OCI-LY3 (cell line): Measurements from ENCODE around the gene RPL32.
A peak's percentile ranks its signal among the peaks of the same experiment; 100 is the strongest.
"Not testable (repeated sequence)": the region's sequence is repeated elsewhere in the genome, so short reads cannot be mapped to it uniquely, and the experiment has no call there.

Experiments used
- H2AFZ ChIP-seq: fragments of 200-600, 300-600 bp; shearing (Covaris generic); 2 replicates; pipeline ENCODE4 v1.6.0; 2014; ENCODE audit warnings: antibody characterized with exemption, low read depth, low read length
- H3K27ac ChIP-seq: fragments of 200-600, 300-600 bp; sonication (generic); 2 replicates; pipeline ENCODE4 v1.5.1; 2014; ENCODE audit warnings: mild to moderate bottlenecking, low read length, moderate library complexity, mixed read lengths
- H3K27me3 ChIP-seq: fragments of 200-600, 300-600 bp; sonication (generic); 2 replicates; pipeline ENCODE4 v1.6.1; 2014; ENCODE audit warnings: low read depth, low read length, mixed read lengths
- H3K36me3 ChIP-seq: fragments of 200-600, 300-600 bp; sonication (generic); replicated peaks from 2 replicates; pipeline ENCODE3; 2014; ENCODE audit warnings: low read depth, low read length, mixed read lengths
- H3K4me1 ChIP-seq: fragments of 300-600, 200-600 bp; sonication (generic); 2 replicates; pipeline ENCODE4 v1.6.1; 2014; ENCODE audit warnings: low read length, mixed read lengths
- H3K4me2 ChIP-seq: fragments of 200-600, 300-600 bp; sonication (generic); 2 replicates; pipeline ENCODE4 v1.6.1; 2014; ENCODE audit warnings: low read length, mixed read lengths
- H3K4me3 ChIP-seq: fragments of 300-600, 200-600 bp; sonication (generic); 2 replicates; pipeline ENCODE4 v1.5.1; 2014; ENCODE audit warnings: antibody characterized with exemption, mild to moderate bottlenecking, low read length, moderate library complexity
- H3K79me2 ChIP-seq: fragments of 300-600, 200-600 bp; shearing (Covaris generic); 2 replicates; pipeline ENCODE4 v1.6.1; 2014; ENCODE audit warnings: mild to moderate bottlenecking, low read length, mixed read lengths
- H3K9ac ChIP-seq: fragments of 300-600, 200-600 bp; shearing (Covaris generic); 2 replicates; pipeline ENCODE4 v1.6.0; 2014; ENCODE audit warnings: mild to moderate bottlenecking, low read length, moderate library complexity
- H3K9me3 ChIP-seq: fragments of 200-600, 300-600 bp; shearing (Covaris generic); 2 replicates; pipeline ENCODE4 v1.6.1; 2014; ENCODE audit warnings: low read length, mixed read lengths; ENCODE audit not compliant: insufficient read depth
- H4K20me1 ChIP-seq: fragments of 200-600, 300-600 bp; sonication (generic); 2 replicates; pipeline ENCODE4 v1.6.1; 2016; ENCODE audit warnings: low read length, mixed read lengths; ENCODE audit not compliant: insufficient read depth
- EZH2phosphoT487 ChIP-seq: fragments of 200-600 bp; shearing (Covaris generic); IDR thresholded peaks from 2 replicates; pipeline ENCODE4 v1.6.1; 2018; ENCODE audit warnings: antibody characterized with exemption, mixed run types, low read depth
- TF ChIP-seq, protein P1 (sequence below): fragments of 200-600, 300-600 bp; sonication (generic); IDR thresholded peaks from 2 replicates; pipeline ENCODE4 v1.5.1; 2014; ENCODE audit warnings: antibody characterized with exemption, low read length, low read depth

Gene RPL32

DNA sequence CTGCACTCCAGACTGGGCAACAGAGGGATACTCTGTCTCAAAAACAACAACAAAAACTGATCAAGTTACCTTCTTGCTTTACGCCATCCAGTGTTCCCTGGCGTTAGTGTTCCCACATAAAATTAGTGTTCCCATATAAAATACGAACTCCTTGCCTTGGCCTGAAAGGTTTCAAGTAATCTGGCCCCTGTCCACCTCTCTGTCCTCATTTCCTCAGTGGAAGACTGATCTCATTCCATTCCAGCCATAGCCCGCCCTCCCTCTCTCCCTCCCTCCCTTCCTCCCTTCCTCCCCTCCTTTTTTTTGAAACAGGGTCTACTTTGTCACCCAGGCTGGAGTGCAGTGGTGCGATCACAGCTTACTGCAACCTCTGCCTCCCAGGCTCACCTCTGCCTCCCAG, 47.7 kb downstream of the RPL32 start:
- Histone ChIP-seq H3K36me3 (no peaks in the 10 kb centered on the region), H3K79me2 (no peaks in the 10 kb centered on the region)

GRCh38 chr3:12791430-12791829, 49.9 kb downstream of the RPL32 start:
- Histone ChIP-seq H3K36me3 (no peaks in the 10 kb centered on the region), H3K4me3 (no peak overlapping the region), H3K27me3 (peaks cover 9% of the 10 kb centered on the region), H3K27ac (no peak overlapping the region), H2AFZ (no peak overlapping the region), H3K9ac (no peak overlapping the region), H3K9me3 (no peaks in the 10 kb centered on the region), H4K20me1 (no peaks in the 10 kb centered on the region), H3K4me1 (peaks cover 2% of the 10 kb centered on the region; the same call in 1 of the 2 replicates), H3K79me2 (no peaks in the 10 kb centered on the region), H3K4me2 (no peak overlapping the region)
- TF ChIP-seq, protein P1, sequence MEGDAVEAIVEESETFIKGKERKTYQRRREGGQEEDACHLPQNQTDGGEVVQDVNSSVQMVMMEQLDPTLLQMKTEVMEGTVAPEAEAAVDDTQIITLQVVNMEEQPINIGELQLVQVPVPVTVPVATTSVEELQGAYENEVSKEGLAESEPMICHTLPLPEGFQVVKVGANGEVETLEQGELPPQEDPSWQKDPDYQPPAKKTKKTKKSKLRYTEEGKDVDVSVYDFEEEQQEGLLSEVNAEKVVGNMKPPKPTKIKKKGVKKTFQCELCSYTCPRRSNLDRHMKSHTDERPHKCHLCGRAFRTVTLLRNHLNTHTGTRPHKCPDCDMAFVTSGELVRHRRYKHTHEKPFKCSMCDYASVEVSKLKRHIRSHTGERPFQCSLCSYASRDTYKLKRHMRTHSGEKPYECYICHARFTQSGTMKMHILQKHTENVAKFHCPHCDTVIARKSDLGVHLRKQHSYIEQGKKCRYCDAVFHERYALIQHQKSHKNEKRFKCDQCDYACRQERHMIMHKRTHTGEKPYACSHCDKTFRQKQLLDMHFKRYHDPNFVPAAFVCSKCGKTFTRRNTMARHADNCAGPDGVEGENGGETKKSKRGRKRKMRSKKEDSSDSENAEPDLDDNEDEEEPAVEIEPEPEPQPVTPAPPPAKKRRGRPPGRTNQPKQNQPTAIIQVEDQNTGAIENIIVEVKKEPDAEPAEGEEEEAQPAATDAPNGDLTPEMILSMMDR, result no peak
- TF ChIP-seq EZH2phosphoT487, result no peak

More for the DNA sequence above, 47.7 kb downstream of the RPL32 start:
- no peak overlapping the region for H3K27ac ChIP-seq
- H3K4me2 ChIP-seq, result no peak overlapping the region
- H3K9me3 ChIP-seq, result no peaks in the 10 kb centered on the region
- no peak overlapping the region for H3K9ac ChIP-seq
- peaks cover 11% of the 10 kb centered on the region for H3K27me3 ChIP-seq
- no peaks in the 10 kb centered on the region for H4K20me1 ChIP-seq
- no peak overlapping the region for H3K4me3 ChIP-seq
- no peak overlapping the region for H2AFZ ChIP-seq
- no peak for TF ChIP-seq EZH2phosphoT487
- TF ChIP-seq, protein P1, result no peak
- H3K4me1 ChIP-seq, result peaks cover 2% of the 10 kb centered on the region; the same call in 1 of the 2 replicates

- peaks cover 31% of the 10 kb centered on the region for H3K27me3 ChIP-seq
- H3K36me3 ChIP-seq, H3K79me2 ChIP-seq, H3K4me1 ChIP-seq, H3K27ac ChIP-seq, H3K9me3 ChIP-seq, H2AFZ ChIP-seq, H3K9ac ChIP-seq, H4K20me1 ChIP-seq, H3K4me3 ChIP-seq, H3K4me2 ChIP-seq: not testable (repeated sequence)
Observed at GRCh38 chr3:12787967-12788690, 53.2 kb downstream of the RPL32 start.

- H3K4me2 ChIP-seq, H4K20me1 ChIP-seq, H3K4me1 ChIP-seq, H3K9me3 ChIP-seq, H2AFZ ChIP-seq, H3K79me2 ChIP-seq, H3K36me3 ChIP-seq, H3K4me3 ChIP-seq, H3K9ac ChIP-seq, H3K27ac ChIP-seq: not testable (repeated sequence)
- peaks cover 31% of the 10 kb centered on the region for H3K27me3 ChIP-seq
- TF ChIP-seq, protein P1, result 0 out of 2 replicates have a peak, but pooled peaks have one; percentile 19
Observed at GRCh38 chr3:12787346-12787745, 54.0 kb downstream of the RPL32 start.
